Measurements from ENCODE around the gene DCST1. TPM values are rescaled to one million over a fixed set of nuclear protein-coding genes. Genes with fewer than 3 reads are reported as not detected.

DCST1 gene
- total and polyA plus RNA-seq, 2 of the 13 experiments (the other 11 are each of a cell fraction or from before 2014, with no cell fraction given), result 0.04 TPM; not detected in 1

- TF ChIP-seq PLSCR1 (CRISPR knock-in tag; IDR thresholded peaks at IDR 0.05; ENCODE audit: borderline replicate concordance) (no peak), ZNF333 (CRISPR knock-in tag; IDR thresholded peaks at IDR 0.05; ENCODE audit: borderline replicate concordance) (no peak), ZNF136 (CRISPR knock-in tag; IDR thresholded peaks at IDR 0.05; ENCODE audit: low read depth) (0 out of 2 replicates have a peak, but pooled peaks have one; percentile 3), BHLHE40 (IDR thresholded peaks at IDR 0.05; ENCODE audit: low read length) (no peak), ZNF430 (CRISPR knock-in tag; IDR thresholded peaks at IDR 0.05) (0 out of 2 replicates have a peak, but pooled peaks have one; percentile 2), ZNF512 (CRISPR knock-in tag; IDR thresholded peaks at IDR 0.05) (no peak), ZNF572 (CRISPR knock-in tag; IDR thresholded peaks at IDR 0.05) (no peak), SNAPC4 (CRISPR knock-in tag; IDR thresholded peaks at IDR 0.05) (0 out of 2 replicates have a peak, but pooled peaks have one; percentile 2), ZNF24 (IDR thresholded peaks at IDR 0.05) (no peak), ZNF263 (CRISPR knock-in tag; IDR thresholded peaks at IDR 0.05) (peak; percentile 26; the same call in 1 of the 2 replicates), ADNP (CRISPR knock-in tag; IDR thresholded peaks at IDR 0.05) (no peak), HCFC1 (IDR thresholded peaks at IDR 0.05; ENCODE audit: low read depth, low read length) (no peak), CHD4 (IDR thresholded peaks at IDR 0.05; ENCODE audit: borderline replicate concordance, low read length) (peak; percentile 85; the same call in 1 of the 2 replicates), ZFX (CRISPR knock-in tag; IDR thresholded peaks at IDR 0.05; ENCODE audit: low read depth) (0 out of 2 replicates have a peak, but pooled peaks have one; percentile 7)
These were observed 32.3 kb upstream of the DCST1 start (continued) for GRCh38 chr1:155001425-155001674.
